ENCODE data around the gene UBE2K. TPM values are rescaled to one million over a fixed set of nuclear protein-coding genes. Genes with fewer than 3 reads are reported as not detected.
A peak's percentile ranks its signal among the peaks of the same experiment; 100 is the strongest.

The UBE2K gene
- total and polyA plus RNA-seq, 2 donors from 2014 or later: 56.7 to 59.6 TPM

GRCh38 chr4:39814403-39815185 lies 116.7 kb downstream of the UBE2K start:
- Histone ChIP-seq H3K9me3 (ENCODE audit: control insufficient read depth in 2 of 3, insufficient read depth in 1 of 3, low read length in 3 of 3) (no peaks in the 10 kb centered on the region), H3K27me3 (ENCODE audit: control insufficient read depth, insufficient read depth, low read length) (no peaks in the 10 kb centered on the region), H3K9ac (ENCODE audit: low read length in 3 of 3) (no peak overlapping the region), H3K27ac (ENCODE audit: low read depth in 2 of 2, low read length in 2 of 2) (no peak overlapping the region), H3K4me3 (ENCODE audit: low read length in 3 of 3) (no peak overlapping the region), H3K36me3 (ENCODE audit: control insufficient read depth in 2 of 3, insufficient read depth in 3 of 3, low read length in 3 of 3) (no peaks in the 10 kb centered on the region), H3K4me1 (ENCODE audit: control insufficient read depth in 2 of 3, insufficient read depth in 2 of 3, low read depth in 1 of 3, low read length in 3 of 3) (no peaks in the 10 kb centered on the region)
- no peak for DNase-seq
- TF ChIP-seq CTCF (IDR thresholded peaks at IDR 0.05; ENCODE audit: borderline replicate concordance, extremely low read depth, insufficient read depth): no peak
- no peak for FAIRE-seq
- intact Hi-C loops (cut with DNase I): no loop called here

GRCh38 chr4:39818646-39819045 lies 120.7 kb downstream of the UBE2K start:
- H3K27me3 ChIP-seq (ENCODE audit: control insufficient read depth, insufficient read depth, low read length): no peaks in the 10 kb centered on the region
- no peak for FAIRE-seq
- H3K36me3 ChIP-seq (ENCODE audit: control insufficient read depth in 2 of 3, insufficient read depth in 3 of 3, low read length in 3 of 3): no peaks in the 10 kb centered on the region
- DNase-seq: no peak
- intact Hi-C loops (cut with DNase I): no loop called here
- H3K9me3 ChIP-seq (ENCODE audit: control insufficient read depth in 2 of 3, insufficient read depth in 1 of 3, low read length in 3 of 3): no peaks in the 10 kb centered on the region
- H3K9ac ChIP-seq (ENCODE audit: low read length in 3 of 3): no peak overlapping the region
- H3K4me3 ChIP-seq (ENCODE audit: low read length in 3 of 3): no peak overlapping the region
- TF ChIP-seq CTCF (IDR thresholded peaks at IDR 0.05; ENCODE audit: borderline replicate concordance, extremely low read depth, insufficient read depth): no peak
- no peak overlapping the region for H3K27ac ChIP-seq (ENCODE audit: low read depth in 2 of 2, low read length in 2 of 2)
- no peaks in the 10 kb centered on the region for H3K4me1 ChIP-seq (ENCODE audit: control insufficient read depth in 2 of 3, insufficient read depth in 2 of 3, low read depth in 1 of 3, low read length in 3 of 3)

- H3K9ac ChIP-seq (ENCODE audit: low read length in 3 of 3): no peak overlapping the region
- H3K27ac ChIP-seq (ENCODE audit: low read depth in 2 of 2, low read length in 2 of 2): no peak overlapping the region
- H3K9me3 ChIP-seq (ENCODE audit: control insufficient read depth in 2 of 3, insufficient read depth in 1 of 3, low read length in 3 of 3): no peaks in the 10 kb centered on the region
- no peak overlapping the region for H3K4me3 ChIP-seq (ENCODE audit: low read length in 3 of 3)
- no peaks in the 10 kb centered on the region for H3K4me1 ChIP-seq (ENCODE audit: control insufficient read depth in 2 of 3, insufficient read depth in 2 of 3, low read depth in 1 of 3, low read length in 3 of 3)
- no peaks in the 10 kb centered on the region for H3K27me3 ChIP-seq (ENCODE audit: control insufficient read depth, insufficient read depth, low read length)
- no peak for FAIRE-seq
- peak in 2 of 5 donors; percentile 59 to 68 for DNase-seq
- TF ChIP-seq CTCF (IDR thresholded peaks at IDR 0.05; ENCODE audit: borderline replicate concordance, extremely low read depth, insufficient read depth): no peak
- intact Hi-C loops (cut with DNase I): no loop called here
- H3K36me3 ChIP-seq (ENCODE audit: control insufficient read depth in 2 of 3, insufficient read depth in 3 of 3, low read length in 3 of 3): no peaks in the 10 kb centered on the region
These were observed 122.2 kb downstream of the UBE2K start for GRCh38 chr4:39820186-39820585.

Measured in kidney (tissue), 14 donors.